ENCODE measurements around the gene ARMC2.
"Not testable (repeated sequence)": the region's sequence is repeated elsewhere in the genome, so short reads cannot be mapped to it uniquely, and the experiment has no call there.

ARMC2 gene

DNA sequence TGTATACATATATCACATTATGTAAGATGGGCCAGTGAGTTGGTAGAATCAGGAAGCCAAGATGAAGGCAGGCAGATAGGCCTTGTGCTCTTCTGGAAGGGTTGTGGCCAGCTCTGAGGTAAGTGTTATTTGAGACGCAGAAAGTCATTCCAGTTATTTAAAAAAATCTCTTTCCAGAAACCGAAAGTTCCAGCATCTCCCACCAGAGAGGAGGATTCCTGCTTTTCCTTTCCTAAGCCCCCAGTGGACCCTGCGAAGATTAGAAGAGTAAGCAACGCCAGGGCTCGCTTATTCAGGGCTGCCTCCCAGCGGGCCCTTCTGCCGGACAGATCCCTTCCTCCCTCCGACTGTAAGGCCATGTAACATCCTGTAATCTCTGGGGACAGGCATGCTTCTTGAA, 20.4 kb downstream of the ARMC2 start:
- no peak for DNase-seq (ENCODE audit: insufficient read length, low spot score)
- no peak for FAIRE-seq

DNA sequence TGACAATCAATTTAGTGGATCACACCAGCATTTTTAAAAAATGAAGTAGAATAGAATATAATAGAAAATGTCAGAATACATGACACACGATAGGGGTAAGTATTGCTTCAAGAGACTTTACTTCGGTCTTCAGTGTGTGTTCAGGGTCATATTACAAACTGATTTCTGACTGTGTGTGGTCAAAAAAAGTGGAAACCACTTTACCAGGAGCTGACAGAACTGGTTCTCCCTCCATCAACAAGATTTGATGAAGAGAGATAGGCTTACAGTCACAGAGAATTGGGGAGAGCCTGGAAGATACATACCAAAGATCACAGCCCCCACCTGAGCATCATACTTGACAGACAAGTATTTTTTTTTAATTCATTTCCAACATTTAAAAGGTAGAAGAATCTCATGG, 21.7 kb downstream of the ARMC2 start:
- DNase-seq (ENCODE audit: insufficient read length, low spot score) (no peak), FAIRE-seq (no peak)

DNA sequence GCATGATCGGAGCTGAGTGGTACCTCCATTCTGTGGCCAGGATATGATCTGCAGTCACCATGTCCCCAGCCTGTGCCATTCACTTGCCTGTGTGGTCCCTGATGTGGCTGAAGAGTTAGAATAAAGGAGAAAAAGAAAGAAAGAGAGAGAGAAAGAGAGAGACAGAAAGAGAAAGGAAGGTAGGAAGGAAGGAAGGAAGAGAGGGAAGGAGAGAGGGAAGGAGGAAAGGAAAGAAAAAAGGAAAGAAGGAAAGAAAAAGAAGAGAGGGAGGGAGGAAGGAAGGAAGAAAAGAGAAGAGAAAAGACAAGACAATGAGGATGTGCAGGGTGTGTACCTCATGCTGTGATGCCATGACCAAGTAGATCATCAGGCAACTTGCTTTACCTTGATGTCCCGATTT, 22.1 kb downstream of the ARMC2 start:
- DNase-seq (ENCODE audit: insufficient read length, low spot score) (no peak), FAIRE-seq (no peak)

DNA sequence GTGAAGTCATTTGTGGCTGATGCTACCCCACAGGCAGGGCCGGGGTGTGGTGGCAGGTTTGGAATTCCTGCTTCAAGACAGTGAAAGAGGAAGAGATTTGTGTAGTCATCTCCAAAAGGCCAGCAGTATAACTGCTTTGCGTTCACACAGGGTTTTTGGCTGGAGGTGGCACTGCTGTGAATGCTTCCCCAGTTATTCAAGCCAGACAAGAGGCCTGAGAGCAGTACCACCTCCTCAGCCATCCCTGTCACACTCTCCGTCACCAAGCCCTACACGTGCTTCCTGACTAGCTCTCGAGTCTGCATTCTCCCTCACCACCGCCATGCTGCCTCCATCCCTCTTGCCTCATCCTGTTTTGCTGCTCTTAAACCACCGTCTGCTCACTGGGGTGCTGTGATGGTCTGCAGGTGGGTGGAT, 23.9 kb downstream of the ARMC2 start:
- DNase-seq (ENCODE audit: insufficient read length, low spot score) (no peak), FAIRE-seq (no peak)

DNA sequence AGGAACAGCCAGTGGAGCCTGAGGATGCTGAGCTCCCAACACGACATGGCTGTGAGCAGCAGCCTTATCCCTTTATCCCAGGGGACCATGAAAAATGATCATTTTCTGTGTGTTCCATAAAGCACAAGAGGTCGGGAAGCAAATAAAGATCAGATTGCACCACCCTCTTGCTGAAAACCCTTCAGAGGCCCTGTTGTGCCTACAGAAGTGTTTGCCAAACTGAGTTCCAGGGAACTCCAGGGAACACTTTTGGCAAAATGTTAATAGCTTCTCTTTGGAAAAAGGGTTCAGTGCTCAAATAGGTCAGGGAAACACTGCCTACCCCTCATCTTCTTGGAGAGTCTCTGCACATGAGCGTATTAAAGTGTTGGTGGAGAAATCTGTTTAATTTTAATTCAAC, 24.4 kb downstream of the ARMC2 start:
- DNase-seq (ENCODE audit: insufficient read length, low spot score): no peak
- no peak for FAIRE-seq

DNA sequence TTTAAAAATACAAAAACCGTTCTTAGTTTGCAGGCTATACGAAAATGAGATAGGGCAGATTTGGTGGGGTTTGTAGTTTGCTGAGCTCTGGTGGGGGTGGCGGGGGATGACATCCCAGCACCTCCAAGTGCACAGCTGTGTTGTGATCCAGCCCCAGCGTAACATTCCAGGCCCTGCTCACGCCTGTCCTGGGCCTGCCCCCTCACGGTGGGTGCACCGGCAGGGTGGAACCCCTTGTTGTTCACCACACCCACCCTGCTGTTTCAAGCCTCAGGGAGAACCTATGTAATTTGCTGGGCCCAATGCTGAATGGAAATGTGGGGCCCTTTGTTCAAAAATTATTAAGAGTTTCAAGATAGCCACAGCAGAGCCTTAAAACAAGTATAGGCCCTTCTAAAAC, 25.0 kb downstream of the ARMC2 start:
- FAIRE-seq: no peak
- no peak for DNase-seq (ENCODE audit: insufficient read length, low spot score)

DNA sequence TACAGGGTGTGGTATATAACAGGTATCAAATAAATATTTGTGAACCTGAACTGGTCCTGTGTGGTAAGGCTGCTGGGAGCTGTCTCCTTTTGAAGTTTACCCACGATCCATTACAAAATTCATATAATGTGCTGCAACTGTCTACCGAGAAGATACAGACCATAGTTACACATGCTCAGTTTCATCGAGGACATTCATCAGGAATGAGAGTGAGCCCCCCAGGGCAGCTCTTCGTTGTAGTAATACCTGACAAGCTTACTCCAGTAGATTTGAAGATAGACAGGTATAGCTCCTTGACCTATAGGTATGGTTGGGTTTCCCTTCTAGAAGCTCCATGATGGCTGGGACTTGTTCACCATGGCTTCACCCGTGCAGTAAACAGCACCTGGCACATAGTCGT, 25.7 kb downstream of the ARMC2 start:
- FAIRE-seq: no peak
- DNase-seq (ENCODE audit: insufficient read length, low spot score): no peak

DNA sequence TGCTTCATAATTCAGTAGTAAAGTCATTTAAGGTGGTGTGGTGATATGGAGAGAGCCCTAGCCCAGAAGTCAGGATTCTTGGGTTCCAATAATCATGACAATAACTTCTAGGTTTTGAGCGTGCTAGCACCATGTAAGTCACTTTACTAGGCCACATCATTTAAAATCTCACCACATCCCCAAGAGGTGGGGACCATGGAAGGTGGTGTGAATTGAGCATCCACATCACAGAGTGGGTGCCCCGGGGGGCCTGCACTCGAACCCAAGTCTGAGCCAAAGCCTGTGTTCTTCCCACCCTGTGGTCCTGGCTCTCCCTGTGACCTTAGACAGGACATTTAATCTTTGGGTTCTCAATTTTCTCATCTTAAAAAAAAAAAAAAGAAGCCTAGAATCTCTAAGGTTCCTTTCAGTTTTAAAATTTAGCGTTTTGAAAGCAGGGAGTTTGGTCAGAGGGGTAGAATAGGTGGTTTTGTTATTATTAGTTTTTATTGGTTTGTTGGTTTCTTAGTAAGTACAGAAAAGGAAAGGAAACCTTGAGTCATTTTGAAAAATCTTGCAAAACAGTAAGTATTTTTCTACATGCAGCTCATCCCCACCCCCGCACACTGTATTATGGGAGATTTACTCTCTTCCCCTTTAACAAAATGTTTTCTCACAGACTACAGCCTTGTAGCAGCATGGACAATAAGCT, 26.4 kb downstream of the ARMC2 start:
- DNase-seq (ENCODE audit: insufficient read length, low spot score) (no peak), FAIRE-seq (no peak)

DNA sequence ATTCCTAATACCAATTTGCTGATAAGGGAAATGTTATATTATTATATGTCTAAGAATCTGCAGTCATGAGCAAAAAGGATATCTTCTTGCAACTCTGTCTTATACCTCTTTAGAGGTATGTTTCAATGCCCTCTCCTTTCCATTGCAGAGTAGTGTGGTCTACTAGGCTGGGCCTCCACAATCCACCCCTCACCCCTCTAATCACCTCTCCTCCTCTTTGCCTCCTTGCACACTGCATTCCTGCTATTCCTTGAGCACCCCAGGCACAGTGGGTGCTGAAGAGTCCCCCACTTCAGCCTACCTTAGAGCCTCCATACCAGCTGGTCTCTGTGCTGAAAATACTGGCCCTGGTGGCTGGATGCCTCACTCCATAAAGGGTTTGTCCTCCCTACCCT, 26.9 kb downstream of the ARMC2 start:
- FAIRE-seq (no peak), DNase-seq (ENCODE audit: insufficient read length, low spot score) (no peak)

DNA sequence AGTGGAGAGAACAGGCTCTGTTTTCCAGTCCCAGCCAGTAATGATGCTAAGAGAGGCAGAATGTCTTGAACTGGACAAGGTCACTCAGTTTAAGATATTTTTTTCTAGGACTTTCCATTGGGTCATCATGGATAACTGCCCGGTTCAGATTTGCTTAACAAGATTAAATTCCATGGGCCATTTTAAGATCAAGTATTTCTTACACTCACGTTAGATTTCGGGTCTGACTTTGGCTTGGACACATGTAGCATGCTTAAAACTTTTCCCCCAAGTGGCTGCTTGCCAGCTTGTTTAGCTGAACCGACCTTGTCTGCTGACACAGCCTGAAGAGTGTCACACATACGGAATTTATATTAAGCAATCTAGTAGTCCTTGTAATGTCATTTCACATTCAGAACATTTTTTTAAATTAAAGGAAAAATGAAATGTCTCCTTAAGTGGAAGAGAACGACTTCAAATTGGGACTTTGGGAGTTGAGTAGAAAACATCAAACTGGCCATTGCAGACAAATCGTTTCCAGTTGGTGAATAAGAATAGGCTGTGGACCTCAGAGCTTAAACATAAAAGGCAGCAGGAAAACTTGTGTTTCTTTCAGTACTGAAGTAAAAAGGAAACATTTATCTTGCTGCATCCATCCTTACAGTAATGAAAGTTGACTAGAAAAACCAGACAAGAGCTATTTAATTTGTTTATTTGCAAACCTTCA, 29.0 kb downstream of the ARMC2 start:
- no peak for DNase-seq (ENCODE audit: insufficient read length, low spot score)
- FAIRE-seq: no peak

DNA sequence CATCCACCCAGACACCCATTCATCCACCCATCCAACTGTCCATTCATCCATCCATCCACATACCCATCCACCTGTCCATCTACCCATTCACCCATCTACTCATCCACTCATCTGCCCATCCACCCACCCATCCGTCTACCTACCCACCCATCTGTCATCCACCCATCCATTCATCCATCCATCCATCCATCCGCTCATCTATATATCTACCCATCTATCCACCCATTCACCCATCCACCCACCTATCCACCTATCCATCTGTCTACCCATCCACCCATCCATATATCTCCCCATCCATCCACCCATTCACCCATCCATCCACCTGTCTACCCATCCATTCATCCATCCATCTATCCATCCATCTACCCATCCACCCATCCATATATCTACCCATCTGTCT, 30.7 kb downstream of the ARMC2 start:
- FAIRE-seq (no peak), DNase-seq (ENCODE audit: insufficient read length, low spot score) (no peak)

DNA sequence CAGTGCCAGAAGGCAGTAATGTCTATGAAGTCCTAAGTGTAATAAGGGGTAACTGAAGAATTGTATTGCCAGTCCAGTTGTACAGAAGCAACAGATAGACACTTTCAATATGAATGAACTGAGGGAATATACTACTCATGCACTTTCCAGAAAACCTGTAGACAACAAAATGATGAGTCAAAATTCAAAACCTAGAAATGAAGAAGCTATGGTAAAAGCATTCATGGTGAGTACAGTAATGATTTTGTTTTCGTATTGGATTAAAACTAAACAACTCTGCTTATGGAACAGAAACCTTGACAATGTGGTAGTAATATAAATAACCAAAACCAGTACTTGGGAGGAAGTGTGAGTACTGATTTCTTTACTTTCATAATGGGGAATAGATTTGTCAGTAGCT, 35.0 kb downstream of the ARMC2 start:
- DNase-seq (ENCODE audit: insufficient read length, low spot score) (no peak), FAIRE-seq (no peak)

DNA sequence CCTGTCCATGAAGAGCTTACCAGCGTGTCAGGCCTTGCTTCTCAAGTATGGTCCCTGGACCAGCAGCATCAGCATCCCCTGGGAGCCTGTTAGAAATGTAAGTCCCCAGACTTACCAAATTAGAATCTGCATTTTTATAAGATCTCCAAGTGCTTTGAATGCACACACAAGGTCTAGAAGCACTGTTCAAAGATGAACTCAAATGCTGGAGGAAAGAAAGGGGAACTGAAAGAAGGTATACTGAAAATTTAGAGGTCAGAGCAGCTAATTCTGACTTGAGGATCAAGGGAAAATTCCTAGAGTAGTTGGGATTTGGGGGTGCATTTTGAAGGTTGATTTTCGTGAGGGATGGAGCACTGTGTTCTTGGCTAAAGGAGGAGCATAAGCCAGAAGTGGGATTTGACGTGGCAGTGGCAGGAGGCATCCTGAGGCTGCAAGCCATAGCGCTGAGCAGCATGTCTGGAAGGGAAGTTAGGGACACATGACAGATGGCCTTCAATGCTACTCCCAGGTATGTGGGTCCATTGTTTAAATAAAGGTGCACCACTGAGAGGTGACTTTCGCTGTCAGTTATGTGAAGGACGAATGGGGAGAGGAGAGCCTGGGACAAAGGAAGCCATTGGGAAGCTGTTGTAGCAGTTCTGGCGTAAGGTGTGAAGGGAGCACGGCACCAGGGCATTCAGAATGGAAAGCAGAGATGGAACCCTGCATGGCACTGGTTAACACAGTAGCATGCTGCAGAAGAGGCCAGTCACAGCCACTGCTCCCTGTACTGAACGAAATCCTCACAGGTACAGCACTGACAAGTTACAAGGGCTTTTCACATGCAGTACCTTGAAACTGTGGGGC, 36.2 kb downstream of the ARMC2 start:
- FAIRE-seq (no peak), DNase-seq (ENCODE audit: insufficient read length, low spot score) (no peak)

DNA sequence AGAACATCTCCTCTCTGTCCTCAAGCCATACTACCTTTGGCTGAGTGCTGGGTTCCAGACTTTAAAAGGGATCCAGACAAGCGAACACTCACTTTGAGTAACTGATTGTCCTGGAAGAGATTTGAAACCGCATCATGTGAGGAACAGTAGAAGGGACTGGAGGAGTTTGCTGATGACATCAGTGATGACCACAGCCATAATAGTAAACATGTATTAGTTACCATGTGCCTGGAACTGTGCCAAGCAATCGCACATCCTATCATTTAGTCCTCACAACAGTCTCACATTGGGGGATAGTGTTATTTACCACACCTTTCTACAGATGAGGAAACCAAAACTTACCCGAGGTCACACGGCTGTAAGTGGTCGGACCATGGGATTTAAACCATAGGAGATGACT, 39.8 kb downstream of the ARMC2 start:
- DNase-seq (ENCODE audit: insufficient read length, low spot score) (no peak), FAIRE-seq (no peak)

DNA sequence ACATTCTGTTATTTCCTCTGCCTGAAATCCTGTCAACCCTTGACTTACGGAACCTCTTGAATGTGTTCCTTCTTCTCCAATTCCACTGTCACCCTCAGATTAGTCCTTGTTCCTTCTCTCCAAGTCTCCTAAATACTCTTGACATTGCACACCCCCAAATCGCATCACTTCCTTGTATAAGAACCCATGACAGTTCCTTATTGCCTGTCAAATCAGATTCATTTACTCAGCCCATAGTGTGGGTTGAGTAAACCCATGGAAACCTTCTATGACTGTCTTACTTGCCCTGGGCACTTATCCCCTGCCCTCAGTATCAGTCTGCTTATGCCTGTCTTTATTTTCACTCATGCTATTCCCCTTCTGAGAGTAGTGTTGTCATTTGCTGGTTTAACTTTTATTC, 40.5 kb downstream of the ARMC2 start:
- no peak for DNase-seq (ENCODE audit: insufficient read length, low spot score)
- FAIRE-seq: no peak

DNA sequence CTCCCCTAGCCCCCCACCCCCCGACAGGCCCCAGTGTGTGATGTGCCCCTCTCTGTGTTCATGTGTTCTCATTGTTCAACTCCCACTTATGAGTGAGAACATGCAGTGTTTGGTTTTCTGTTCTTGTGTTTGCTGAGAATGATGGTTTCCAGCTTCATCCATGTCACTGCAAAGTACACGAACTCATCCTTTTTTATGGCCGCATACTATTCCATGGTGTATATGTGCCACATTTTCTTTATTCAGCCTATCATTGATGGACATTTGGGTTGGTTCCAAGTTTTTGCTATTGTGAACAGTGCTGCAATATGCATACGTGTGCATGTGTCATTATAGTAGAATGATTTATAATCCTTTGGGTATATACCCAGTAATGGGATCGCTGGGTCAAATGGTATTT, 42.7 kb downstream of the ARMC2 start:
- FAIRE-seq; DNase-seq (ENCODE audit: insufficient read length, low spot score): not testable (repeated sequence)

DNA sequence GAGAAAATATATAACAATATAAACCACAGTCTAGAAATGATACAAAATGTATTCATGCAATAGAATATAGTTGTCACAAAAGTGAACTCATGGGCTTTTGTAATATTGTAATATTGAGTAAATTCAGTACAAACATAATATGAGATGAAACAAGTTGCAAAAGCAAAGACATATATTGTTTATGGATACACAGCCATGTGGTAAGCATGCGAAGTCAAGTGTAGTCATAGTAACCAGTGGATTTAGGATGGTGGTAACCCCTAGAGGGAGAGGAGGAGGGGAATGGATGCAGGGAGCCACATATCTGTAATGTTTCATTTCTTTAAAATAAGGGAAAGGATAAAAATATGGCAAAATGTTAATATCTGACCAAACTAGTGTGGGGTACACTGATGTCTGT, 47.3 kb downstream of the ARMC2 start:
- DNase-seq (ENCODE audit: insufficient read length, low spot score) (no peak), FAIRE-seq (no peak)

DNA sequence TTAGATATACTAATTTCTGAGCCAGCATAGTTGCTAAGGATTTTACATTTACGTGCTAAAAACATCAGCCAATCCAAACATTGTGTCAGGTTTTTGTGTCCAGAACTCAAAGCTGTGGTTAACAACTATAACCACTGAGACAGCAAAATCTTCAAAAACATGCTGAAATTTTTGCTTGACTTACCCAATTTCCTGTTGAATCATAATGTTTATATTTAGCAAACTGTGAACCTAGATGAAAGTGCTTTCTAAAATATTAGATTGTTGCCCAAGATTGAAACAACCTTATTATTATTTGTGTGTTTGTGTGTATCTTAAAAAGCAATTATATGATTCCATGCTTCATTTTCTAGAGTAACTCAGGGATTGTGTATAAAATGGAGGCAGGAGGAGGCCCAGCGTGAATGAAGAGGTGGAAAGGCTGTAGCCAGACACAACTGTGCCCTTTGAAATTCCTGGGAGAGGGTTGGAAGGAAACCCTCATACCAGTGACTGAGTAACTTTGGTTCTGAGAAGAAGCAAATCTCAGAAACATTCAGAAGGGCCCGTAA, 48.0 kb downstream of the ARMC2 start:
- FAIRE-seq (no peak), DNase-seq (ENCODE audit: insufficient read length, low spot score) (no peak)

DNA sequence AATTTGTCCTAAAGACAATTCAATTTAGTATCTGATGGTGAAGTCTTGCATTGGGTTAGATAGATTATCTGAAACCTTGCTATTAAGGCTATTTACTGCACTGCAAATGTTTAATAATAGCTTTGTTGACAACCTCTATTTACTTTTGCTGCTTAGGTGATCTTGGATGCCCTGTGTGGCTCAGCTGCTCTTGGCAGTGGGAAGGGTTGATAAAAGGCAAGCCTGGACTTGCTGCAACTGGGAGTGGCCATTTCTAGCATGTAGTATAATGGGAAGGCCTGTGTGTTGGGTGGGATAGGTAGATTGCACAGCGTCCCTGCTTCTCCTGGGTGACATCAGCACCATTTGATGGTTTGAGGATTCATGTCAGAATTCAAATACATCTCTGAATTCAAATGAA, 49.1 kb downstream of the ARMC2 start:
- peak; percentile 17 for DNase-seq (ENCODE audit: insufficient read length, low spot score)
- no peak for FAIRE-seq

DNA sequence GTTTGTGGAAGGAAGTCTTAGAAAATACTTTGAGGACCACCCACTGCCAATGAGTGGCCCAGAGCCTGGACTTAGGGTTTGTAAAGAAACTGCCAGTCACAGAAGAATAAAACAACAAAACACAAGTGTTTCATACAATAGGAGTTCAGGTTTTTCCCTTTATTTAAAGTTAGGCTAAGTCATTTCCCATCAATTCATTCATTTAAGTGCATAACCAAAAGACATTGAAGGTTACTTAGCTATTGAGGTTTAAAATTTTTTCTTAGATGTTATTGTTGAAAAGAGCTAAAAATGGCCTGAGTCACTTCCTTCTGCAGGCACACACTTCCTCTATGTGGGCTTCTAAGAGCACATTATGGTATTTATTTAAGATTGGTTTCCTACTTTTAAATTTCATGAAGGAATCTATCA, 54.2 kb downstream of the ARMC2 start:
- FAIRE-seq (no peak), DNase-seq (ENCODE audit: insufficient read length, low spot score) (no peak)

DNA sequence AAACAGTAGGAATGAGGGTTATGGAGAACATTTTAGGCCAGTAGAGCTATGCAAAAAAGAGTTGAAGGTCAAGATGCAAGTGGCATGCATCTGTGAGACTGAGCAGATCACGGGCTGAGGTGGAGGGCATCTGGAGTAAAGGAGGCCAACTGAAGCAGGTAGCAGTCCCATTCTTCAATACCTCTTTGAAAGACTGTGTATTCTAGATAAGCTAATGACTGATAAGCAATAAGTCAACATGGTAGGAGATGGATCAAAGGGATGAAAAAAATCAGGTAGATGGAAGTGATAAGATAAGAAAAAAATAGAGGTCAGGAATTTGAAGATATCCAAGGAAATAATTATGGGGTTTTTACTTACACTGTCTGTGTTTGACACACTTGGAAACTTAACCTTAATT, 55.6 kb downstream of the ARMC2 start:
- FAIRE-seq: no peak

More for the DNA sequence above, 55.6 kb downstream of the ARMC2 start:
- DNase-seq (ENCODE audit: insufficient read length, low spot score): no peak
